Measurements from ENCODE around the gene PIP5K1B. TPM values are rescaled to one million over a fixed set of nuclear protein-coding genes. Genes with fewer than 3 reads are reported as not detected.

The PIP5K1B gene
- total RNA-seq, 1 experiment from 2014 or later, result 2.5 TPM

GRCh38 chr9:69046723-69047122 is 341.7 kb downstream of the PIP5K1B start:
- no peaks in the 10 kb centered on the region for H4K20me1 ChIP-seq (ENCODE audit: control insufficient read depth, insufficient read depth, insufficient read length)
- no peak overlapping the region for H2AK5ac ChIP-seq (ENCODE audit: insufficient read length, low read length)
- no peak overlapping the region for H4K5ac ChIP-seq (ENCODE audit: insufficient read length, low read depth, low read length)
- no peak overlapping the region for H3K56ac ChIP-seq (ENCODE audit: insufficient read length, low read depth, low read length)
- no peaks in the 10 kb centered on the region for H3K23me2 ChIP-seq (ENCODE audit: insufficient read length, low read depth, low read length, poor library complexity, severe bottlenecking)
- no peak overlapping the region for H2BK5ac ChIP-seq (ENCODE audit: insufficient read length, low read length)
- Mint-ChIP-seq H3K27me3 (ENCODE audit: low read depth) (no peaks in the 10 kb centered on the region), H3K4me3 (no peak overlapping the region), H3K36me3 (ENCODE audit: insufficient read depth in 1 of 3, low read depth in 3 of 3) (peaks cover 18 to 35% (median 34%) of the 10 kb centered on the region in 3 experiments; a peak in 6 of 7 replicates), H3K4me1 (peaks cover 38 to 42% of the 10 kb centered on the region in 2 experiments), H3K9me3 (no peaks in the 10 kb centered on the region), H3K27ac (peak overlapping the region in 2 of 3 experiments; percentile 64 to 81; a peak in 3 of 7 replicates)
- H3K79me2 ChIP-seq (ENCODE audit: insufficient read depth, low read length), result peaks cover 2% of the 10 kb centered on the region; the same call in 1 of the 2 replicates
- H2BK120ac ChIP-seq (ENCODE audit: low read depth, low read length, poor library complexity, severe bottlenecking), result no peak overlapping the region
- H3K79me1 ChIP-seq (ENCODE audit: insufficient read depth, low read depth, low read length, poor library complexity, severe bottlenecking), result no peaks in the 10 kb centered on the region
- no peak overlapping the region for H3K27ac ChIP-seq (ENCODE audit: insufficient read length, low read depth, low read length)
- H3K23ac ChIP-seq (ENCODE audit: insufficient read length, low read depth, low read length), result no peak overlapping the region
- no peak overlapping the region for H3K18ac ChIP-seq (ENCODE audit: insufficient read length, low read depth, low read length)
- no peak for DNase-seq
- no peak overlapping the region for H2AFZ ChIP-seq (ENCODE audit: low read length)
- no peak overlapping the region for H3K9ac ChIP-seq (ENCODE audit: extremely low read depth, insufficient read length, low read length)
- no peak overlapping the region for H4K8ac ChIP-seq (replicated peaks; ENCODE audit: insufficient read length, low read depth, low read length)
- no peak overlapping the region for H4K91ac ChIP-seq (ENCODE audit: insufficient read length, low read depth, low read length)
- H3K27me3 ChIP-seq (ENCODE audit: insufficient read depth, low read length), result no peaks in the 10 kb centered on the region
- no peak overlapping the region for H2BK20ac ChIP-seq (ENCODE audit: low read depth, low read length, poor library complexity, severe bottlenecking)
- no peak overlapping the region for H3T11ph ChIP-seq (ENCODE audit: low read length)
- H3K14ac ChIP-seq (ENCODE audit: insufficient read depth, low read length), result no peak overlapping the region
- TF ChIP-seq, protein P1, sequence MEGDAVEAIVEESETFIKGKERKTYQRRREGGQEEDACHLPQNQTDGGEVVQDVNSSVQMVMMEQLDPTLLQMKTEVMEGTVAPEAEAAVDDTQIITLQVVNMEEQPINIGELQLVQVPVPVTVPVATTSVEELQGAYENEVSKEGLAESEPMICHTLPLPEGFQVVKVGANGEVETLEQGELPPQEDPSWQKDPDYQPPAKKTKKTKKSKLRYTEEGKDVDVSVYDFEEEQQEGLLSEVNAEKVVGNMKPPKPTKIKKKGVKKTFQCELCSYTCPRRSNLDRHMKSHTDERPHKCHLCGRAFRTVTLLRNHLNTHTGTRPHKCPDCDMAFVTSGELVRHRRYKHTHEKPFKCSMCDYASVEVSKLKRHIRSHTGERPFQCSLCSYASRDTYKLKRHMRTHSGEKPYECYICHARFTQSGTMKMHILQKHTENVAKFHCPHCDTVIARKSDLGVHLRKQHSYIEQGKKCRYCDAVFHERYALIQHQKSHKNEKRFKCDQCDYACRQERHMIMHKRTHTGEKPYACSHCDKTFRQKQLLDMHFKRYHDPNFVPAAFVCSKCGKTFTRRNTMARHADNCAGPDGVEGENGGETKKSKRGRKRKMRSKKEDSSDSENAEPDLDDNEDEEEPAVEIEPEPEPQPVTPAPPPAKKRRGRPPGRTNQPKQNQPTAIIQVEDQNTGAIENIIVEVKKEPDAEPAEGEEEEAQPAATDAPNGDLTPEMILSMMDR (conservative IDR thresholded peaks at IDR 0.05), result no peak
- WGBS (ENCODE audit: extremely low coverage, insufficient read length, low lambda C conversion rate), result no CpG with 5 or more reads among the region's 4 CpGs
- H2BK15ac ChIP-seq (ENCODE audit: low read depth, low read length), result no peak overlapping the region
- H3K4me1 ChIP-seq (ENCODE audit: insufficient read depth, low read length), result peaks cover 8% of the 10 kb centered on the region
- no peak overlapping the region for H3K4me2 ChIP-seq (ENCODE audit: insufficient read depth, insufficient read length, low read length)
- no peaks in the 10 kb centered on the region for H3K9me3 ChIP-seq (ENCODE audit: control insufficient read depth, low read depth, low read length)
- no peak overlapping the region for H3K4ac ChIP-seq (ENCODE audit: low read depth, low read length)
- no peak overlapping the region for H2BK12ac ChIP-seq (ENCODE audit: insufficient read length, low read depth, low read length)
